ENCODE measurements around the gene EEF1A2. TPM values are rescaled to one million over a fixed set of nuclear protein-coding genes. Genes with fewer than 3 reads are reported as not detected.

EEF1A2 gene
- total and polyA plus RNA-seq, 2 donors from 2014 or later: 1.5 to 18.1 TPM

- Histone ChIP-seq H3K4me3 (ENCODE audit: low read length in 3 of 3) (no peak overlapping the region), H3K9me3 (ENCODE audit: control insufficient read depth in 2 of 3, insufficient read depth in 1 of 3, low read length in 3 of 3) (no peaks in the 10 kb centered on the region), H3K27me3 (ENCODE audit: control insufficient read depth, insufficient read depth, low read length) (no peaks in the 10 kb centered on the region), H3K9ac (ENCODE audit: low read length in 3 of 3) (no peak overlapping the region), H3K27ac (ENCODE audit: low read depth in 2 of 2, low read length in 2 of 2) (no peak overlapping the region), H3K4me1 (ENCODE audit: control insufficient read depth in 2 of 3, insufficient read depth in 2 of 3, low read depth in 1 of 3, low read length in 3 of 3) (no peaks in the 10 kb centered on the region), H3K36me3 (ENCODE audit: control insufficient read depth in 2 of 3, insufficient read depth in 3 of 3, low read length in 3 of 3) (no peaks in the 10 kb centered on the region)
- intact Hi-C loops (cut with DNase I): no loop called here
- no peak for TF ChIP-seq CTCF (IDR thresholded peaks at IDR 0.05; ENCODE audit: borderline replicate concordance, extremely low read depth, insufficient read depth)
- no peak for FAIRE-seq
- no peak for DNase-seq
These were observed 43.4 kb downstream of the EEF1A2 start for GRCh38 chr20:63455568-63455859.

- DNase-seq: peak in 1 of 5 donors; percentile 19
- FAIRE-seq: no peak
These were observed 43.9 kb downstream of the EEF1A2 start for GRCh38 chr20:63454731-63455567.

GRCh38 chr20:63452821-63453523, 45.9 kb downstream of the EEF1A2 start:
- no peaks in the 10 kb centered on the region for H3K9me3 ChIP-seq (ENCODE audit: control insufficient read depth in 2 of 3, insufficient read depth in 1 of 3, low read length in 3 of 3)
- no peak for TF ChIP-seq CTCF (IDR thresholded peaks at IDR 0.05; ENCODE audit: borderline replicate concordance, extremely low read depth, insufficient read depth)
- H3K27ac ChIP-seq (ENCODE audit: low read depth in 2 of 2, low read length in 2 of 2): no peak overlapping the region
- H3K4me1 ChIP-seq (ENCODE audit: control insufficient read depth in 2 of 3, insufficient read depth in 2 of 3, low read depth in 1 of 3, low read length in 3 of 3): no peaks in the 10 kb centered on the region
- H3K4me3 ChIP-seq (ENCODE audit: low read length in 3 of 3): no peak overlapping the region
- H3K9ac ChIP-seq (ENCODE audit: low read length in 3 of 3): no peak overlapping the region
- DNase-seq (no peak), FAIRE-seq (no peak)
- intact Hi-C loops (cut with DNase I): no loop called here
- H3K27me3 ChIP-seq (ENCODE audit: control insufficient read depth, insufficient read depth, low read length): peaks cover 2% of the 10 kb centered on the region
- H3K36me3 ChIP-seq (ENCODE audit: control insufficient read depth in 2 of 3, insufficient read depth in 3 of 3, low read length in 3 of 3): no peaks in the 10 kb centered on the region

More at GRCh38 chr20:63454731-63455567, 43.9 kb downstream of the EEF1A2 start:
- no peaks in the 10 kb centered on the region for H3K4me1 ChIP-seq (ENCODE audit: control insufficient read depth in 2 of 3, insufficient read depth in 2 of 3, low read depth in 1 of 3, low read length in 3 of 3)
- H3K4me3 ChIP-seq (ENCODE audit: low read length in 3 of 3): no peak overlapping the region
- no peak overlapping the region for H3K9ac ChIP-seq (ENCODE audit: low read length in 3 of 3)
- H3K27me3 ChIP-seq (ENCODE audit: control insufficient read depth, insufficient read depth, low read length): no peaks in the 10 kb centered on the region
- intact Hi-C loops (cut with DNase I): no loop called here
- TF ChIP-seq CTCF (IDR thresholded peaks at IDR 0.05; ENCODE audit: borderline replicate concordance, extremely low read depth, insufficient read depth): no peak
- H3K9me3 ChIP-seq (ENCODE audit: control insufficient read depth in 2 of 3, insufficient read depth in 1 of 3, low read length in 3 of 3): no peaks in the 10 kb centered on the region
- H3K27ac ChIP-seq (ENCODE audit: low read depth in 2 of 2, low read length in 2 of 2): no peak overlapping the region
- H3K36me3 ChIP-seq (ENCODE audit: control insufficient read depth in 2 of 3, insufficient read depth in 3 of 3, low read length in 3 of 3): no peaks in the 10 kb centered on the region

Measured in kidney (tissue), 14 donors.